Activated naive CD4-positive, alpha-beta T cell (primary cell): ENCODE data around the gene FAM118B.

Source experiments
- DNase-seq, 4 experiments: peaks; one replicate each; lab custom pipeline; 2025; lab: John Stamatoyannopoulos, UW

The FAM118B gene

GRCh38 chr11:126186708-126187529 lies 24.7 kb upstream of the FAM118B start:
- DNase-seq: no peak

DNA sequence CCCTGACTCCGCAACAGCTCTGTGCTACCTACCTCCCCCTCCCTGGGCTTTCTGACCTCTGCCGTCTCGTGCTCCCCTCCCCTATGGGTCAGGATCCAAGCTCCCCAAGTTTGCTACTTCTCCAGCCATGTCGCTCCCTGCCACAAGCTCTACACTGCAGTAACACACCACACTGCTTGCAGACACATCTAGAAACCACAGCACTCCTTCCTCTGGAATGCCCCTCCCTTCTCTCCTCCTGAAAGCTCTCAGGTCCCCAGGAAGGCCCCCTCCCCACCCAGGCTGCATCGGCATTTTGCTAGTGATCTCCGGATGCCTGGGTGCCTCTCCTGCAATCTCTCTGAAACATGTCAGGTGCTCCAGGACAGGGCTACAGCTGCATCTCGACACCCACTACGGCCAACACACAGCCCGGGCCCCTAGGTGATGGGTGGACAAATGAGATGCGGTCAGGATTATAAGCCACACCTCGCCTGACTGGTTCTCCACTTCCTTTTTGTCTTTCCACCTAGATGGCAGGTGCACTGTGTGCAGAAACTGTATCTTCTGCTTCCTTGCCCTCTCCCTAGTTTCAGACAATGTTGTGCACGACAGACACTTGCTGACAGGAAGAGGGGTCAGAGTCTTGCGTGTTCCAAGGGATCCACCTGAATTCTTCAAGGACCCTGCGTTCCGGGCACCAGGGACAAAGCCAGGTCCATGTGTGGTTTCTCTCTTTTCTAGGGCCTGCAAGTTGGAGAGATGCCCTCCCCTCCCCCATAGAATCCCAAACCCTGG lies 23.1 kb upstream of the FAM118B start:
- DNase-seq: no peak

DNA sequence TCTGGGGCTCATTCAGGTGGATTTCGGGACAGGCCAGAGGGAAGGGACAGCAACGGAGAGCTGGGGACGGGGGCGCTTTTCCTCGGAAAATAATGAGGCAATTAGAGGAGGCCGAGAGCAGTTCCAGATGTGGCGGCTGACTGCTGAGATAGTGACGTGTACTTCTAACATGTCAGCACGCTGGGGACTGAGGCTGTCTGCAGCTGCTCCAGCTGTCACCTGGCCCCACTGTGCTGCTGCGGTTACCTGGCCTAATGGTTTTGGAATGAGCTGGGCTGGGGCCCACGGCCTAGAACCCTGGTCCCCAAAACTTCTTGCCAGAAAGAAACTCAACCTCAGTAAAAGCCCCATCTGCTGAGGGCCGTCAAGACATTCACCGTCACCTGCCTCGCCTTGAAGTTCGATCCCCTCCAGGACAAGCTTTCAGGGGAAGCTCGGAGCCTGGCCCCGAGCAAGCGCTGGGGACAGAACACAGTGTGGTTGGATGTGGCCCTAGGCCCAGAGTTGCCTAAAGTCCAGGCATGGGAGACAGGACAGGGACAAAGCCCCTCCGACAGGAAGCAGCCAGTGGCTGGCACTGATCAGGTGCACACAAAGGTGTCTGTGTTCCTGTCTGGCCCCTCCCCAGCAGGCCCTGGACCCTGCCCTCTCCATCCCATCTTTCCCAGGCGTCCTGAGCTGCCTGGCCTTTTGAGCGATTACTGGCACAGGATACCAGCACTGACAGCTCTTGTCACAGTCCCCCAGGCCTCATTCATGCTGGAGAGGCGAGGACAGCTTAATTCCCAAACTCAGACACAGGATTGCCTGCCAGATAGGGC lies 22.3 kb upstream of the FAM118B start:
- DNase-seq: no peak

- no peak for DNase-seq
These were observed 20.8 kb upstream of the FAM118B start for GRCh38 chr11:126190792-126191191.

DNA sequence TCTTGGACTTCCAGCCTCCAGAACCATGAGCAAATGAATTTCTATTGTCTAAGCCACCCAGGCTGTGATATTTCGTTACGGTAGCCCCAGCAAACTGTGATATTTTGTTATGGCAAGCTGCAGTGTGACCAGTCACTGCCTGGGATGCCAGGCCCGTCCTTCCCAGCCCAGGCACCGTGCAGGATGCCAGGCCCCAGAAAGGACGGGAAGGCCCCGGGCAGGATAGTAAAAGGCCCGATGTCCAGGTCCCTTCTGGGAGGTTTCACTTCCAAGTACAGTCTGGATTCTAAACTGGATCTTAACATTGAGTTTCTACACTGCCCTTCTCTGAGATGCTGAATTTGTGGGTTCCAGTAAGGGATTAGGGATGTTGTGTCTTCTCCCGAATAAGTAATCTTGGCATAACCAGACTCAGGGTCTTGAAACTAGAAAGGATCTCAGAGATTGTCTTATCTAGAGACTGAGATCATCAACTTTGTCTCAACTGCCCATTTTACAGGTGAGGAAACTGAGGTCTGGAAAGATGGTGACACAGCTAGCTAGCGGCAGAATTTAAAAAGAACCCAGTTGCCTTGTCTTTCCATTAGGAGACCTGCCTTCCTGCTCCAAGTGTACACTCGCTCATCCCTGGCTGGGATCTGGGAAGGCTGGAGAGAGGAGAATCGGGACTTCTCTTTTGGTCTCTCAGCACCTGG lies 20.1 kb upstream of the FAM118B start:
- DNase-seq: no peak

- DNase-seq: no peak
These were observed 19.2 kb upstream of the FAM118B start for GRCh38 chr11:126192361-126192760.

DNA sequence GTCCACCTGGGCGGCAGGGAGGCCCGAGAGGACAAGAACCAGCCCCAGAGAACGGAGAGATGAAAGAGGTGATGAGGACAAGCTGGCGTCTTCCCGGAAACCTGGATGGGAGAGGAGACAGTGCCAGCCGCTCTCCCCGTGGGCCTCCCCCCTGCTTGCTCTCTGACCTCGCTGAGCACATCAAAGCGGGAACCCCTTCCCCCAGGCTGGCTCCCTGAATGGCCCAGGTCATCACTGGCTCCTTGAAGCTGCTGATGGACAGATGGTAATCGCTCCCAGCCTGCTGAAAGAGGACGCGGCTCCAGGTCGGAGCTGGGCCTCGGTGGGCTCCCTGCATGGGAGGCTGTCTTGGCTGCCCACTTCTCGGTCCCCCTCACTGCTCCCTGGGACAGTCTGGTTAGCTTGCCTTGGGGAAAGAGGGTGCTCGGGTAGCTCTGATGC lies 18.5 kb upstream of the FAM118B start:
- DNase-seq: no peak

DNA sequence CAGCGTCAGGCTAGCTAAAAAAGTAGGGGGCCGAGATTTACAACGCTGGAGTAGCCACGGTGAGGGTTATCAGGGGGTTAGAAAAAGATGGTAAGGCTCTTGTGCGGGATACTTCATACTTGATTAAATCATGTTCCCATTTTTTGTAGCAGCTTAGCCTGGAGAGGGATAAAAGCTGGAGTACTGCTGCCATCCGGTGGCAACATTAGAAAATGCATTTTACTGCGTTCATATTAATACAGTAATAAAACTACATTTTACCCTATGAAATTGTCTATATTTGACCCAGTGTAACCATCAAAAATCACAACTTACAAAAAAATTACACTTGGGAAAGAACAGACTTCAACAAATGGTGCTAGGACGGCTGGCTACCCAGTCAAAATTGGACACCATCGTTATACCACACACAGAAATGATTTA lies 17.4 kb upstream of the FAM118B start:
- DNase-seq: no peak

GRCh38 chr11:126195119-126195518 lies 16.5 kb upstream of the FAM118B start:
- DNase-seq: no peak

DNA sequence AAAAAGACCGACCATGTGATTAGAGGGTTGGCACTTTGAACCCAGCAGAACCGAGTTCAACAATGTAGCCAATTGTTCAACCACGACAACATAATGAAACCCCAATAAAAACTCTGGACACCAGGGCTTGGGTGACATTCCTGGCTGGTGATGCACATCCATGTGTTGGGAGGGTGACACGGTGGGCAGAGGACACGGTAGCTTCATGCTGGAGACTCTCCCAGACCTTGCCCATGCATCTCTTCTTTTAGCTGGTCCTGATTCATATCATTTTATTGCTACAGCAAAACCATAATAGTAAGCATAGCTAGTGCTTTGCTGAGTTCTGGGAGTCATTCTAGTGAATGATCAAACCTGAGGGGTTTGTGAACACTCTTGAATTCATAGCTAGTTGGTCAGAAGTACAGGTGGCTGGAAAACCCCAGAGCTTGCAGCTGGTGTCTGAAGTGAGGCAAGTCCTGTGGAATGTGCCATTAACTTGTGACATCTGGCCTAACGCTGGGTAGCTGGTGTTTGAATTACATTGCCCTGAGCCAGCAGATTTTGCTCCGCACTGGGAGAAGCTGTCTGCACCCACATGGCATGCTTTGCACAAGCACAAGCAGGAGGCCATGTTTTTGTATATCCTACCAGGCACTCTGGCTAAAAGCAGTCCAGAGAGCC lies 14.2 kb upstream of the FAM118B start:
- DNase-seq: no peak

GRCh38 chr11:126198648-126199047 lies 12.9 kb upstream of the FAM118B start:
- DNase-seq: no peak

DNA sequence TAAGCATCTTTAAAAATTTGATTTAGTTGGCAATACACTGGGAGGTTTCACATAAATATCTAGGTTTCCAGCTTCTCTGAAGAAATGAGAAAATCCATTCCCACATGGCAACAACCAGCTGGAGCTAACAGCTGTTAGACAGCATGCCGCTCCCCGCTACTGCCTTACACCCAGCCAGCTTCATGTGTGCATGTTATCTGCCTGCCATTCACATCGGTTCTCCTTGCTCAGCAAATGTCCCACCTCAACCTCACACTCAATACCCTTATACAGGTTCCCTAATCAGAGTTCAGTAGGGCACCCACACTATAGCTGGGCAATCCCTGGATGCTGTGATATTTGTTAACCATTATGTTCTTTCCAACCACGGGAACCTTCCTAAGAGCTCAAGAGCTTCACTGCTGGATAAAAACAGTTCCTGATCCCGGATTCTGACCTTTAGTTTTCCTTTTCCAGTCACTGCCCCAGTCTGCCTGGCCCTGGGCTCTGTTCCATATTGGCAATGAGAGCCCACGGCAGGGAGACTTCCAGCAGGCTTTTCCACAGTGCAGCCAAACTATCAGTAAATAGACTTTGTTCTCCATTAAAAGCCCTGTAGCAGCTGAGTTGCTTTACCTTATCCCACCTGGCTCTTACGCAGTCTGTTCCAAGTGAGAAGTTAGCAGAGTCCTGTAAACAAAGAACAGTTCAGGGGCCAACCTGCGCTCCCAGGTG lies 8.8 kb upstream of the FAM118B start:
- no peak for DNase-seq

DNA sequence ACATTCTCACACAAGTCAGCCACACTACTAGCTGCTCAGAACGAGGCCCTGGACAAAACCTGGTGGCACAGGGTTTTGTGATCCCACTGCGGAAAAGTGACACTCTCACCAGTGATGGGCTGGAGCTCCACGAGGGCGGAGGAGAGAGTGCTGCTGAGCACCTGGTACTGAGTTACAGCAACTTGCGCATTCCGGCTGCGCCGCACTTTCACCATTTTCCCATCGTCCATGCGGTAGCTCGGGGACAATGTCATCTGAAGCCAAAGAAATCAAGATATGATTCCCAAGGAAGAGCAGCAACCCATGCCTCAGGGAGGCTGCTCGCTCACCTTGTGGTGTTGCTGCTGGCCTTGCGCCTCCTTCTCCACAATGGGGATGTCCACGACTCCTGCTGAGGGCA lies 6.2 kb upstream of the FAM118B start:
- no peak for DNase-seq

- no peak for DNase-seq
These were observed 3.7 kb upstream of the FAM118B start for GRCh38 chr11:126207896-126208295.

DNA sequence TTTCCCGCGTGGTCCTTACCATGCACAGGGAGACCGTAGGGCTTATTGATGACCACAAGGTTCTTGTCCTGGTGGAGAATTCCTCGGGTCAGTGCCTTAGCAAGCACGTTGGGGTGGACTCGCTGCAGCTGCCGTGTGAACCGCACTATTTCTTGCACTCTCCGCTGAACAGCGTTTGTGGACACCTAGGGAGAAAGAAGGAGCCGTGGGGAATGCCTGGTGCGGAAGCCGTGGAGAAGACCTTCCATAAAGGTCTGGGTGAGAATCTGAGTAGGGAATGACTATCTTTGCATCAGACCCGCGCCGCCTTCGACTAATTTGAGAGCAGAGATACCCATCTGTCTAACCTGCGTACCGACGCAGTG lies 729 bp upstream of the FAM118B start:
- no peak for DNase-seq

- DNase-seq: no peak
These were observed 593 bp downstream of the FAM118B start for GRCh38 chr11:126212089-126212660.

GRCh38 chr11:126214441-126214840 lies 2.9 kb downstream of the FAM118B start:
- no peak for DNase-seq

GRCh38 chr11:126214841-126215240 lies 3.3 kb downstream of the FAM118B start:
- DNase-seq: no peak

DNA sequence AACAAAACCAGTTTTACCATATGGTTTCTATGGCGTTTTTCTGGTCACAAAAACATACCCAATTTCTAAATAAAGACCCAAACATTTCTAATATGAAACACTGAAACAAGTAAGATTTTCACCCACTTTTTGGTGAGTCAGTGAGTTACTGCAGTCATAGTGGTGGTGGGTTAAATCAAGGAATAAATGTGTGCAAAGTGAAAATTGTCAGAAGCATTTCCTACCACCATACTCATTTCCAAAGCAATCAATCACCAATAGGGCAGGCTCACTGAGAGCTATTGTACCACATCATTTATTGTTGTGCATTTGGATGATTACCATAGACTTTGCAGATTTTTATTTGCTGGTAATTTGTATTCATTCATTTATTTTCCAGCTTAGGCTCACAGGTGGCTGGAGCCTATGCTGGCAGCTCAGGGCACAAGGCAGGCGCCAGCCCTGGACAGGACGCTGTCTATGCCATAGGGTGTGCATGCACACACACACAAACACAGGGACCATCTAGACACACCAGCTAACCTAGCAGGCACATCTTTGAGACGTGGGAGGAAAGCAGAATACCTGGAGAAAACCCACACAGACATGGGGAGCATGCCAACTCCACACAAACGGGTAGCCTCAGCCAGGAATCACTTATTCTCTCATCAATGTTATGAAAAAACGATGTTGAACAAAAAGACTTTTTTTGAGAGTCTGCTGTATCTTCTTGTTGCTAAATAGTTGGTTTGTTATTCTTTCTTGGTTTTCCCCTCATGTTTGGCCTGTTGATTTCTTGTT lies 5.1 kb downstream of the FAM118B start:
- DNase-seq: no peak

DNA sequence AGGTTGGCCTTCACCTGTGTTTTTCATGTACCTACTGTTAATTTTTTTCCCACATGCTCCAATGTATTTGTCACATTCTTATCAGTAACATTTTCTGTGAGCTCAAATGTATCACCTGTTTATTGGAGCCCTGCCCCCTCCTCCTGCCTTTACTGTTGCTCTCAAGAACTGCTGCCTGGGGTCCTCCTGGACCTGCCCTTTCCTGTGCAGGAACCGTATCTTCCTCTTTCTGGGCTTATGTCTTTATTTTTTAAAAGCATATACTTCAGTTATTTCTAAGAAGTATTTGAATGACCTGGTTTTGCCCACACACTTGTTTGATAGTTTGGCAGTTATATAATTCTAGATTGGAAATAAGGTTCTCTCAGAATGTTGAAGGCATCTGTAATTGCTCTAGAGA lies 5.9 kb downstream of the FAM118B start:
- no peak for DNase-seq
